Placental epithelial cell (primary cell): Measurements from ENCODE around the gene OGFOD3. TPM values are rescaled to one million over a fixed set of nuclear protein-coding genes. Genes with fewer than 3 reads are reported as not detected.

Source experiments
- small RNA-seq: library from RNA; depleted of rRNA; stranded (forward); fragments of <200 nt; gene quantifications from one replicate; pipeline ENCODE3, GENCODE V24; 2012
- total RNA-seq: library from RNA; depleted of rRNA; stranded (reverse); fragments of >200 nt; gene quantifications from 2 replicates; pipeline ENCODE4 v1.2.3, GENCODE V29; 2012

OGFOD3 gene, protein sequence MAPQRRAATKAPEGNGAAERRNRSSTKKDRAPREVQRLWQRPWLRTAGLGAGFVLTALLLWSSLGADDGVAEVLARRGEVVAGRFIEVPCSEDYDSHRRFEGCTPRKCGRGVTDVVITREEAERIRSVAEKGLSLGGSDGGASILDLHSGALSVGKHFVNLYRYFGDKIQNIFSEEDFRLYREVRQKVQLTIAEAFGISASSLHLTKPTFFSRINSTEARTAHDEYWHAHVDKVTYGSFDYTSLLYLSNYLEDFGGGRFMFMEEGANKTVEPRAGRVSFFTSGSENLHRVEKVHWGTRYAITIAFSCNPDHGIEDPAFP
- 38.5 and 39.5 TPM in 2 replicates for total RNA-seq

DNA sequence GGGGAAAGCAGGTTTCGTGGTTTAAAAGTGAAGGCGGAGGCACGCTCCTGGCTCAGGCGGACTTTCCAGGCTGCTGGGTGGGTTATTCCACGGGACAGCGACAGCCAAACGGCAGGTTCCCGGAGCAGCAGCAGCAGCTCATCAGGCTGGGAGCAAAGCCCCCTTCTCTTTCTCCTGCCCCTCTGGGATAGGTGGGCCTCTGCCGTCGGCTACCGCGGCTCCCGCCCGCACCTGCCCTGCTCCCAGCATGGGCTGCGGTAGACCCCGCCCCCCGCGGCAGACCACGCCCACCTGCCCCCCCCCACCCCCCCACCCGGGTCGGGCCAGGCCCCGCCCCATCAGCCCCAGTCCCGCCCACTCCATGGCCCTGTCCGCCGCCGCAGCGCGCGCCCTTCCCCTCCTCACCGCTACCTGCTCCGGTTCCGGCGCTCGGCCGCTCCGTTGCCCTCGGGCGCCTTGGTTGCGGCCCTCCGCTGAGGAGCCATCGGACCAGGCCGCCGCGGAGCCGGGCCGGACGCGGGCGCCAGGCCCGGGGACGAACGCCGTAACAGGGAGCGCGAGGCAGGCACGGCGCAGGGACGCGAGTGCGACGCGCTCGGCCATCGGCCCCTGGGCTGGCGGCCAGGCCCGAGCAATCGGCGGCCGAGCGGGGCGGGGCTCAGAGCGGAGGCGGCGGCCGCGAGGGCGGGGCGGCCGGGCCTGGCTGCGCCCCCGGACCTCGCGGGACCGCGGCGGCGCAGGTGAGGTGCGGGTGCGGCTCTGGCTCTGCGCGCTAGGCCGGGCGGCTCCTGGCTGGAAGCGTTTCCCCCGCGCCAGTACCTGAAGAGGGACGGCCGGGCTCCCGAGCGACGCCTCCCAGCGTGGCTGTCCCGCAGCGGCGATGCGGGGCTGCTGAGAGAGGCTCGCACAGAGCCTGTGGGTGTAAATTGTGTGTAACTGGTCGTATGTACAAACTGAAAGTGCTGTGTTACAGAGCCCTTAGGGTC lies at the start of gene OGFOD3, which contains the start of gene HEXD:
Gene OGFOD3, minus strand, starts transcription at position 586 of the 986 bp plus-strand sequence. Its CDS starts 101 bp downstream, at position 485.
Gene HEXD, plus strand, starts transcription at position 347 of the 986 bp plus-strand sequence. CDS start 1,453 bp downstream, outside the sequence.

DNA sequence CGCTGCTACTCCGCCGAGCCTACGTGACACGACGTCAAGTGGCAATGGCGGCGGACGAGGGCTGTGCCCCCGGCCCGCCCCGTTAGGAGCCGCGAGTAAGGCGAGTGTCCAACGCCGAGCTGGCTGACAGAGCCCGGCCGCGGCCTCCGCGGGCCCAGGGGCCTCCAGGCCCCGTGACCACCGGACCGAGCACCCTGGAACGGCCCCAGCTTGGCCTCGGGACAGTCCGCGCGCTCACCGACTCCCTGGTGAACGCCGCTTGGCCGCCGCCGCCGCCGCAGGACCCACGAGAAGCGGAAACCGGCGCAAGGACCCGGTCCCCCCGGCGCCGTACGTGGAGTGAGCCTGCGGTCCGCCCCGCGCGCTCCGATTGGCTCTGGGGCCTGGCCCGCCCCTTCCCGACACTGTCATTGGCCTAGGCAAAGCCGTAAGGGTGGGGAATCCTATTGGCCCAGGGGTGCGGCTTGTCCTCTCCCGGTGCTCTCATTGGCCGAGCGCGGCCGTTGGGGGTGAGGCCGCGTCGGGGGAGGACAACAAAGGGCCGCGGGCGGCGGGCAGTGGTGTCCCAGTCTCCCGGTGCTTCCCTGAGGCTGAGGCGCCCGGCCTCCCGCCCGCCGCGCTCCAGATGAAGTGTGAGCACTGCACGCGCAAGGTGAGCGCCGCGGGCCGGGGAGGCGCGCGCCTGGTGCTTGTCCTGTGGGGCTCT lies 39.9 kb upstream of the OGFOD3 start, which contains the start of gene NARF:
Gene NARF, plus strand, starts transcription at position 563 of the 706 bp plus-strand sequence. Its CDS starts 63 bp downstream, at position 626.

DNA sequence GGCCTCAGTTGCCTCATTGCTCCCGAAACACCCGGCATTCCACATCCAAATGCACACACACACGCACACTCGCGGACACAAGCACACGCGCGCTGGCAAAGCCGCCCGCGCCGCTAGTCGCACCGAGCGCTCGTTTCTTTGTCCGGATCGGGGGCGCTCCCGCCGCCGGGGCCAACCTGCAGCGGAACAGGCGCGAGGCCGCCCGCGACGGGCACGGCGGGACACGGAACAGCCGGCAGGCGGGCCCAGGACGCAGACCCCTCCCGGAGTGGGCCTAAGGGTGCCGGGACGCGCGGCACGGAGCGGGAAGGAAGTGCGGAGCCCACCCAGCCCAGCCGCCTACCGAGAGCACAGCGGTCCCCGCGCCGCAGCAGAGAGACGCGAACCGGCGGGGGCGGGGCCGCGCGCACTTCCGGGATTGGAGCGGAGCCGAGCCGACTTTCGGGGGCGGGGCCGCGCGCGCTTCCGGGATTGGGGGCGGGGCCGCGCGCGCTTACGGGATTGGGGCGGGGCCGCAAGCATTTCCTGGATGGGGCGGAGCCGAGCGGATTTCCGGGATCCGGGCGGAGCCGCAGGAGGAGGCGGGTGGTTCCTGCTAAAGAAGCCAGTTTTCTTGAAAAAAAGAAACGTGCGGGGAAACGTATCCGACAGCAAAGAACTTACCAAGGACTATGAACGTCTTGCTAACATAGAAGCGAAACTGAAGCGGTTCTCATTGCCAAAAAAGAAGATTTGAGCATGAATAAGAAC lies 32.1 kb upstream of the OGFOD3 start, which contains the start of gene CYBC1:
Gene CYBC1, minus strand, starts transcription at position 396 of the 750 bp plus-strand sequence. CDS start 1,498 bp downstream, outside the sequence.

DNA sequence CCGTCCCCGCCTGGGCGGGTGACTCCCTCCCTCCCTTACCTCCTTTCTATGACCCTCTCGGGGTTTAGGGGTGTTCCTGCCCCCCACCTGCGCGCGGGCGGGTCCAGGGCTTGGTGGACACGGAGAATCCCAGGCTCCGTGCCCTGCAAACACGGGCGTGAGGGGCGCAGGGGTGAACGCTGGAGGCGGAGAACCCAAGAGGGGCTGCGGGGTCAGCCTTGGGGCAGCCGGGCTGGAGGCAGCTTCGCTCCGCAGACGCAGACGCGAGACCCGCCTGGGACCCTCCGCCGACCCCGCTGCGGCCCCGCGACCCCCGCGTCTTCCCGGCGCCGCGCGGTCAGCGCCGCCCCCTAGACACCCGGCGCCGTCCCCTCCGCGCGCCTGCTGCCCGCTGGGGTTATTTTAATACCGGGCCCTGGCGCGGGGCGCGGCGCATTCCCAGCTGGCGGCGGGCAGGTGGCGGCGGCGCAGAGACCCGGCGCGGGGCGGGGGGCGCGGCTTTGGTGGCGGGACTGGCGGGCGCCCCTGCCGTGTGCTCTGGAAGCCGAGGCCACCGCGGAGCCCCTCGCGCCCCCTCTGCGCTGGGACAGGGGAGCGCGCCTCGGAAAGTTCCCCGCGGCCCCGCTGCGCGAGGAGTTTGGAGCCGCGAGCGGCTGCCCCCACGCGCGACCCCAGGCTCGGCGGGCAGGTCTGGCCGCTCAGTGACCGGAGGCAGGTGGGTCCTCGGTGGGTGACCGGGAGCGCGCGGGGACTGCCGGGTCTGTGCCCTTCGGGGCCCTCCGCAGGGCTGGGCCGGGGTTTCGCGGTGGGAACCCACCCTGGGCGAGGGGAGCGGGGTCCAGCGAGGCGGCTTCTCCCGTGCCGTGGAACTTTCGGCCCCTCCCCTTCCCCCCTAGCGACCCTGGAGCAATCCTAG lies 46.8 kb downstream of the OGFOD3 start, which contains the start of gene UTS2R:
Gene UTS2R, plus strand, starts transcription at position 433 of the 916 bp plus-strand sequence. CDS start 2,560 bp downstream, outside the sequence.

DNA sequence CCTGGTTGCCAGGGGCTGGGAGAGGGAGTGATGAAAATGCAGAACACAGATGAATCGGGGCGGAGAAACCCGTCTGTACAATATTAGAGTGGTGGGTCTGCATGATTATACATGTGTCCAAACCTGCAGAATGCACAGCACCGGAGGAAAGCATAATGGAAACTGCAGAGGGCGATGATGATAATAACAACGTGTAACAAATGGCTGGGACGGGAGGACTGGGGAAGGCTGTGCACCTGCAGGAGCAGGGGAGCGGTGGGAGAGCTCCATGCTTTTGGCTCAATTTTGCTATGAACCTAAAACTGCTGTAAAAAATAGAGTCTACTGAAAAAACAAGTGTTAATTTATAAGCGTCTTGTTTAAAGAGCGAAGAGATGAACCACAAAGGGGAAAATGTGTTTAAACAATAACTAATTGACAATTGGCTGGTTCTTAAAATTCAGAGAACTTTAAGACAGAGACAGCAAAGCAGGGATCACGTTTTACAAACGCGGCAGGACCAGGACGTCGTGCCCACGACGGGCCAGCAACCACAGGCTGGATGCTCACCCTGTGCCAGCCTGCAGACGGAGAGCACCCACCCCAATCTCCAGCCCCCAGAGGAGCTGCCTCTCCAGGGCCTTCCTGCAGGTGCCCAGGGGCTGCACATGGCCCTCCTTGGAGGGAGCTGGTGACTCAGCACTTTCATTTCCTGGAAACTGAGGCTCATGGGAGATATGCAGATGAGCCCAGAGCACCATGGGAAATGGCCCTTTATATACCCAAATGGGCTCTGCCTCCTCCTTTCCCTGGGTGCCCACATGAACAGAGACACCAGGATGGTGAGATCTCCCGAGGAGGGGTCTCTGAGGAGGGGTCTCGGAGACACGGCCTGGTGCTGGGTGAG lies 59.7 kb downstream of the OGFOD3 start, which contains the start of gene TEX19:
Gene TEX19, plus strand, starts transcription at position 783 of the 886 bp plus-strand sequence. CDS start 2,904 bp downstream, outside the sequence.

Small RNA genes lying within 50 kb of the gene (small RNA-seq; reads per million reads assigned to genes)
- not detected for gene RF00019

Other genes starting within 250 kb of the OGFOD3 start
- 18.2 and 31.0 TPM in 2 replicates for gene CCDC57, start 205.7 kb downstream of the OGFOD3 start, total RNA-seq
- 87.9 and 172 TPM in 2 replicates for gene SLC16A3, start 189.5 kb downstream of the OGFOD3 start, total RNA-seq
- gene CSNK1D, start 144.9 kb downstream of the OGFOD3 start, total RNA-seq = 51.4 and 65.6 TPM in 2 replicates
- gene CD7, start 101.0 kb downstream of the OGFOD3 start, total RNA-seq = not detected in 2 replicates
- 0.65 and 11.0 TPM in 2 replicates for gene SECTM1, start 84.8 kb downstream of the OGFOD3 start, total RNA-seq
- gene TEX19, start 59.3 kb downstream of the OGFOD3 start, total RNA-seq = under 0.01 and 0.11 TPM in 2 replicates
- not detected in 2 replicates for gene UTS2R, start 46.8 kb downstream of the OGFOD3 start, total RNA-seq
- gene HEXD, start 239 bp downstream of the OGFOD3 start, total RNA-seq = 15.2 and 27.9 TPM in 2 replicates
- gene CYBC1, start 32.2 kb upstream of the OGFOD3 start, total RNA-seq = 61.7 and 67.1 TPM in 2 replicates
- gene NARF, start 40.2 kb upstream of the OGFOD3 start, total RNA-seq = 65.6 and 65.7 TPM in 2 replicates
- 36.1 and 42.7 TPM in 2 replicates for gene FOXK2, start 101.1 kb upstream of the OGFOD3 start, total RNA-seq
- 51.4 and 52.2 TPM in 2 replicates for gene WDR45B, start 229.9 kb upstream of the OGFOD3 start, total RNA-seq